ENCODE results near the gene SLC2A1. TPM values are rescaled to one million over a fixed set of nuclear protein-coding genes. Genes with fewer than 3 reads are reported as not detected.

Gene SLC2A1
- polyA plus RNA-seq, 2 donors = 70.3 to 115 TPM

DNA sequence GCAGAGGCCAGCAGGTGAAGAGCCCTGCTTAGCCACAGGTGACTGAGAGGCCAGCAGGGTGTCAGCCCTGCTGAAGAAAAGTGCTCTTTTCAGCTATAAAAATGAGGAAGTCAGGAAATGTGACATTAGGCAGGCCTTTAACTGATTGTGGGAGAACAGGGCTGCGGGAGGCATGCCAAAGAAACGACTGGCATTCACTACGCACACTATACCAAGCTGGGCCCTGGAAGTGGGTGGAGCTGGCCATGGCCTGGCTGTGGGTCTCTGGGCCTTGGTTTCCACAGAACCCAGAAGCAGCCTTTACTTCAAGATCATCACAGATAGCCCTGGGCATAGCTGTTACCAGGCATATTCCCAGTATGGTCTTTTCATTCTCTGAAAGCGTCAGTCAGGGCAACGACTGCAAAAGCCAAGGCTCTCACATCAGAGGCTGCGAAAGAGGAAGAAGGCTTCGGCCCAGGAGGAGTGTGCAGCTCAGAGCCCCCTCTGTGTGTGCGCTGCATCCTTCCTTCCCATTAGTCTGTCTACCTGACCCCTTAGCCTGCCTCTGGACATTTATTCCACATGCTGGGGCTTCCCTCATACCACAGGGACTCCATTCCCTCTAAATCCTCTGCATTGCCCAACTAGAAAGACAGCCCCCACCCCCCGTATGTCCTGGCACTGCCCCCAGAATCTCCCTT is 14.3 kb downstream of the SLC2A1 start:
- H3K4me3 ChIP-seq (ENCODE audit: low read depth in 1 of 2, low read length in 2 of 2) = no peak overlapping the region
- H3K4me1 ChIP-seq (ENCODE audit: control insufficient read depth in 2 of 2, insufficient read depth in 2 of 2, low read length in 1 of 2) = peaks cover 18 to 56% of the 10 kb centered on the region in 2 donors
- H3K36me3 ChIP-seq (ENCODE audit: control insufficient read depth in 2 of 2, insufficient read depth in 2 of 2, low read length in 1 of 2) = peaks cover 0 to 14% of the 10 kb centered on the region in 2 donors
- no peaks in the 10 kb centered on the region for H3K27me3 ChIP-seq (ENCODE audit: control insufficient read depth in 1 of 2, insufficient read depth in 2 of 2, low read length in 2 of 2)
- H3K9me3 ChIP-seq (ENCODE audit: control insufficient read depth in 2 of 2, insufficient read depth in 1 of 2, low read depth in 1 of 2, low read length in 1 of 2) = no peaks in the 10 kb centered on the region
- WGBS, 2 donors = 47 to 56% methylated on average over 9 of the region's 9 CpGs
- peak overlapping the region; percentile 88 to 99 for H3K27ac ChIP-seq (ENCODE audit: low read depth in 2 of 2, low read length in 1 of 2)

DNA sequence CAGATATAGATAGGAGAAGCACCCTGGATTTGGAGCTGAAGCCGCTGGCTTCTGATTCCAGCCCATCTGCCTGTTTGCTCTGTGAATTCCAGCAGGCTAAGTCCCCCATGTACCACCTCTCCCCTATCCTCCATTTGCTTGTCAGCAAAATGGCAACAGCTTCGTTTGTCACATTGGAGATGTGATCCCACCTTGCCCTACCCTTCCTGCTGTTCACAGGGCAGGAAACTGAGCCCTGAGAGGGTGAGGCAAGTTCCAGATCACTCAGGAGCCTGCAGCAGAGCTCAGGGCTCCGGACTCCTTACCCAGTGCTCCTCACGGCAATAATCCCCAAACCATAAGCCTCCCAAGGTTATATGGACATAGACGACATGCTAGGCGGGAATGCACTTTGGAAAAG is 14.9 kb downstream of the SLC2A1 start:
- peak overlapping the region; percentile 88 to 99 for H3K27ac ChIP-seq (ENCODE audit: low read depth in 2 of 2, low read length in 1 of 2)

DNA sequence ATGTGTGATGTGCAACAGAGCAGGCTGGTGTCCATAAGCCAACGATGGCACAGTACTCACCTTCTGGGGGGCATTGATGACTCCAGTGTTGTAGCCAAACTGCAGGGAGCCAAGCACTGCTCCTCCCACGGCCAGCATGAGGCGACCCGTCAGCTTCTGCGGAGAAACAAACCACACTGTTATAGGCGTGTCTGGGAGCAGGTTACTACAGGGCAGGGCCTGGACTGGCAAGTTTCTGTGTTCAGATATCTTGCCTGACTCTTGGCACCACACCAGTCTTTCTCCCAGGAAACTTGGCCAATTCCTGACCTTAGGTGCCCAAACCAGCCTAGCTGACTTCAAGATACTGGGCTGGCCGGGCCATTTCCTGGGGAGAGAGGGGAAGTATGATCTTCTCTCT is 15.5 kb downstream of the SLC2A1 start:
- H3K27me3 ChIP-seq (ENCODE audit: control insufficient read depth in 1 of 2, insufficient read depth in 2 of 2, low read length in 2 of 2) = no peaks in the 10 kb centered on the region
- H3K4me1 ChIP-seq (ENCODE audit: control insufficient read depth in 2 of 2, insufficient read depth in 2 of 2, low read length in 1 of 2) = peaks cover 16 to 63% of the 10 kb centered on the region in 2 donors
- WGBS, 2 donors = 23 to 46% methylated on average over 7 of the region's 7 CpGs
- H3K27ac ChIP-seq (ENCODE audit: low read depth in 2 of 2, low read length in 1 of 2) = peak overlapping the region; percentile 90 to 99
- H3K36me3 ChIP-seq (ENCODE audit: control insufficient read depth in 2 of 2, insufficient read depth in 2 of 2, low read length in 1 of 2) = peaks cover 0 to 13% of the 10 kb centered on the region in 2 donors
- peak overlapping the region in 1 of 2 donors; percentile 8 for H3K4me3 ChIP-seq (ENCODE audit: low read depth in 1 of 2, low read length in 2 of 2)
- no peaks in the 10 kb centered on the region for H3K9me3 ChIP-seq (ENCODE audit: control insufficient read depth in 2 of 2, insufficient read depth in 1 of 2, low read depth in 1 of 2, low read length in 1 of 2)

More for the DNA sequence above, 14.9 kb downstream of the SLC2A1 start:
- no peaks in the 10 kb centered on the region for H3K27me3 ChIP-seq (ENCODE audit: control insufficient read depth in 1 of 2, insufficient read depth in 2 of 2, low read length in 2 of 2)
- H3K4me1 ChIP-seq (ENCODE audit: control insufficient read depth in 2 of 2, insufficient read depth in 2 of 2, low read length in 1 of 2) = peaks cover 17 to 61% of the 10 kb centered on the region in 2 donors
- H3K9me3 ChIP-seq (ENCODE audit: control insufficient read depth in 2 of 2, insufficient read depth in 1 of 2, low read depth in 1 of 2, low read length in 1 of 2) = no peaks in the 10 kb centered on the region
- WGBS, 2 donors = 40 to 51% methylated on average over 6 of the region's 6 CpGs
- H3K4me3 ChIP-seq (ENCODE audit: low read depth in 1 of 2, low read length in 2 of 2) = peak overlapping the region in 1 of 2 donors; percentile 8
- peaks cover 0 to 14% of the 10 kb centered on the region in 2 donors for H3K36me3 ChIP-seq (ENCODE audit: control insufficient read depth in 2 of 2, insufficient read depth in 2 of 2, low read length in 1 of 2)

DNA sequence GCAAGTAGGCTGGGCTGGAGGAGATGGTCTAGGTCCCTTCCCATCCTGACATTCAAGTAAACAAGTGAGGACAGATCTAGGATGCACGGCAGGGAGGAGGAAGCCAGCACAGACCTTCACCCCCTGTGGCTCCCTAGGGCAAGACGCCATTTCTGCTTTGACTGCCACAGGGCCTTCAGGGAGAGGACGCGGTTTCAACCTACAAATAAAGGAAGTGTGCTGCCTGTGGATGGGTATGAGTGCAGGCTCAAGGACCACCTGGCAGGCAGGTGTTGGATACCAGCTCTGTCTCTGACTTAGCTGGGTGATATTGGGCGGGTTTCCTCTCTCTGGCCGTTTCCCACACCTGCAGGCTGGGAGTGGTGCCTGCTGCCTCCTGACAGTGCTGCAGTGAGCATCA is 16.2 kb downstream of the SLC2A1 start:
- no peaks in the 10 kb centered on the region for H3K9me3 ChIP-seq (ENCODE audit: control insufficient read depth in 2 of 2, insufficient read depth in 1 of 2, low read depth in 1 of 2, low read length in 1 of 2)
- no peaks in the 10 kb centered on the region for H3K27me3 ChIP-seq (ENCODE audit: control insufficient read depth in 1 of 2, insufficient read depth in 2 of 2, low read length in 2 of 2)
- H3K4me1 ChIP-seq (ENCODE audit: control insufficient read depth in 2 of 2, insufficient read depth in 2 of 2, low read length in 1 of 2) = peaks cover 12 to 63% of the 10 kb centered on the region in 2 donors
- no peak overlapping the region for H3K4me3 ChIP-seq (ENCODE audit: low read depth in 1 of 2, low read length in 2 of 2)
- peak overlapping the region; percentile 90 to 99 for H3K27ac ChIP-seq (ENCODE audit: low read depth in 2 of 2, low read length in 1 of 2)
- peaks cover 0 to 18% of the 10 kb centered on the region in 2 donors for H3K36me3 ChIP-seq (ENCODE audit: control insufficient read depth in 2 of 2, insufficient read depth in 2 of 2, low read length in 1 of 2)
- WGBS, 2 donors = 38 to 39% methylated on average over 6 of the region's 6 CpGs

DNA sequence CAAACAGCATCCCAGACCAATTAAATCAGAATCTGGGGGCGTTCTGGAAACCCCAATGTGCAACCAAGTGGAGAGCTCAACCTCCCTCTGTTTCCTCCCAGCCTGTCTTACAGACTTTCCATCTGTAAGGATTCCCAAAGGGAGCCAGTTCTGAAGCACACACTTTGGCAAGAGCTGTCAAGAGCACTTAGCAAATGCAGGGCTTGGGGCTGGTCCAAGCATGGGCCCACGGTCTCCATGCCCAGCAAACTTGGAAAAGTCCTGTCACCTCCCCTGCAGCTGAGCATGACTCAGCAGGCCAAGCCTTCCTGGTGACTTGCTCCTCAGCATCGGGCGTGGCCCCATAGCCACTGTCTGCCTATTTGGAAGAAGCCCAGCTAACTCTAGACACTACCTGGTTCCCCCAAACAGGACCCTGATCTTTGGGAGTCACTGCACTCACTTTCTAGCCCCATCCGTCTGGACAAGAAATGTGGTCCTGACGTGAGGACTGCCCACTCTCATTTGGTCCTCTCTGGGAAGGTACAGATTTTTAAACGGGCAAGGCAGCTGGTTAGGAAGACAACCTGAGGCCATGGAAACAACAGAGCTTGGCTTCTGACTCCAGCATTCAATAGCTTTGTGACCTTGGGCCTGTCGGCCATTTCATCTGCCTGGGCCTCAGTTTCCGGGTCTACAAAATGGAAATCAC is 16.9 kb downstream of the SLC2A1 start:
- Histone ChIP-seq H3K9me3 (ENCODE audit: control insufficient read depth in 2 of 2, insufficient read depth in 1 of 2, low read depth in 1 of 2, low read length in 1 of 2) (no peaks in the 10 kb centered on the region), H3K27me3 (ENCODE audit: control insufficient read depth in 1 of 2, insufficient read depth in 2 of 2, low read length in 2 of 2) (no peaks in the 10 kb centered on the region), H3K4me3 (ENCODE audit: low read depth in 1 of 2, low read length in 2 of 2) (no peak overlapping the region), H3K36me3 (ENCODE audit: control insufficient read depth in 2 of 2, insufficient read depth in 2 of 2, low read length in 1 of 2) (peaks cover 0 to 24% of the 10 kb centered on the region in 2 donors), H3K27ac (ENCODE audit: low read depth in 2 of 2, low read length in 1 of 2) (peak overlapping the region; percentile 90 to 99), H3K4me1 (ENCODE audit: control insufficient read depth in 2 of 2, insufficient read depth in 2 of 2, low read length in 1 of 2) (peaks cover 12 to 69% of the 10 kb centered on the region in 2 donors)
- 36 to 41% methylated on average over 9 of the region's 9 CpGs for WGBS, 2 donors

DNA sequence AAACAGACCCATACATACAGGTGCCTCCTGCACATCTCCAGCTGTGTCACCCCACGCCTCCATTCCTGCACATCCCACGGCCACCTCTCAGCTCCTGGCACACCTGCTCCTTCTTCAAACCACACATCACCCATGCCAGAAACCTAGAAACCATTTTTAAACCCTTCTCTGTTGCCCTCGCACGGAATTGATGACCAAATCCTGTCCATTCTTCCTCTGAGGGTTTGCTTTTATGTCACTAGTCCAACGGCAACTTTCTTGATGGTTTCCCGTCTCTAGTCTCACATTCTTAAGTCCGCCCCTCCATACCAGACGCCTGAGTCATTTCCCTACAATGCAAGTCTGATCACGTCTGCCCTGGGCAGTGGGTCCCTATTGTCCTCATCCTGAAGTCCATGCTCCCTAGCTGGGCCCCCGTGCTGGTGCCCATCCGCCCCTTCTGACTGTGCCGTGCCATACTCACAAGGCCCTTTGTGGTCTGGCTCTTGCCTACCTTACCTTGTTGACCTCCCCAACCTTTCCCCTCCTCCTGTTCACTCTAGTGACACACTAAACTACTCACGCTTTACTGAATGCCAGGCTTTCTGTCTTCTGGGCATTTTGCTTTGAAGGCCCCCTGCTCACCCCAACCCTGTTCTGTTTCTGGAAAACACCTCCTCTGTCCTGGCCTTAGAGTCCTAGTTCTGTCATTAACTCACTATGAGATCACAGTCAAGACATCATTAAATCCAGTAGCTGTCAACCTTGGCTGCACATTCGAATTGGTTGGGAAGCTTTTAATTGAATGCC is 17.6 kb downstream of the SLC2A1 start:
- Histone ChIP-seq H3K4me3 (ENCODE audit: low read depth in 1 of 2, low read length in 2 of 2) (no peak overlapping the region), H3K27me3 (ENCODE audit: control insufficient read depth in 1 of 2, insufficient read depth in 2 of 2, low read length in 2 of 2) (no peaks in the 10 kb centered on the region), H3K9me3 (ENCODE audit: control insufficient read depth in 2 of 2, insufficient read depth in 1 of 2, low read depth in 1 of 2, low read length in 1 of 2) (no peaks in the 10 kb centered on the region), H3K36me3 (ENCODE audit: control insufficient read depth in 2 of 2, insufficient read depth in 2 of 2, low read length in 1 of 2) (peaks cover 0 to 26% of the 10 kb centered on the region in 2 donors), H3K4me1 (ENCODE audit: control insufficient read depth in 2 of 2, insufficient read depth in 2 of 2, low read length in 1 of 2) (peaks cover 17 to 75% of the 10 kb centered on the region in 2 donors), H3K27ac (ENCODE audit: low read depth in 2 of 2, low read length in 1 of 2) (peak overlapping the region; percentile 90 to 99)
- 38 to 52% methylated on average over 14 of the region's 14 CpGs for WGBS, 2 donors

DNA sequence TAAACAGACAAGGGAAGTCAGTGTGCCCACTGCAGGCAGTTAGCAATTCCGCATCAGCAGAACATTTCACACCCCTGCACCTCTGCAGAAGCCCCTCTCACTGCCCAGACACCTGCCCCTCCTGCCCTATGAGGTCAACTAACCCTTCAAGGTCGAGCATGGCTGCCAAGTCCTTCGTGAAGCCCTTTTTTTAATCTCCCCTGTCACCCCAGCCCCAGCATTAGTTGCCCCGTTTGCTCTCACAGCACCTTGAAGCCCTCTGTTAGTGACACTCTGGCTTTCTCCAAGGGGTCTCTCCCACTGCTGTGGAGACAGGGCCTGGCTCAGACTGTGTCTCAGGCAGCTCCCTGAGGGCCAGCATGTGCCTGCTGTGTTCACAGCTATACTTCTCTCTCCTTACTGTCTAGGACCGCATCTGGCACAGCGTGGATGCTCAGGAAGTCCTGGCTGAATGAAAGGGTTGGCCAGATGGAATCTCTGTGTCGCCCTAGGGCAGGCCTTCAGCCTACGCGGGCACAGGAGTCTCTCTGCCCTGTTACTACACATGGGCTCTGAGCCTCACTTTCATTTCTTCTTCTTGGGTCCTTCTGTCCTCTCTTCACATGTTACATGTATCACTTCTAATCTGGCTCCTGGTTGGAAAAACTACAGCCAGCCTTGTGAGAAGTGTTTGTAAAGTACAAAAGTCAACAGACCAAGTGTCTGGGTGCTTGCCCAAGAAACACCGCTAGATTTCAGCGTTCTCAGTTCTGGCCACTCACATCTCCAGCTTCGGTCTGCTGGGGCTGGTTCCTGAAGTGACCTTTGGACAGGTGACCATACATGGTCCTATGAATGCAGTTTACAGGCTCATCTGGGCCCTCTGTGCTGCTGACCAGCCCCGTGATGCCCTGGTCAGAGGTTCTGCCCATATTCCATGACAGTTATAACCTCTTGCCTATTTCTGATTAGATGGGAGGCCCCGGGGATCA is 19.7 kb downstream of the SLC2A1 start:
- H3K27ac ChIP-seq (ENCODE audit: low read depth in 2 of 2, low read length in 1 of 2) = peak overlapping the region; percentile 90 to 97
- no peaks in the 10 kb centered on the region for H3K27me3 ChIP-seq (ENCODE audit: control insufficient read depth in 1 of 2, insufficient read depth in 2 of 2, low read length in 2 of 2)
- 55 to 69% methylated on average over 14 of the region's 14 CpGs for WGBS, 2 donors
- H3K9me3 ChIP-seq (ENCODE audit: control insufficient read depth in 2 of 2, insufficient read depth in 1 of 2, low read depth in 1 of 2, low read length in 1 of 2) = no peaks in the 10 kb centered on the region
- H3K36me3 ChIP-seq (ENCODE audit: control insufficient read depth in 2 of 2, insufficient read depth in 2 of 2, low read length in 1 of 2) = peaks cover 0 to 34% of the 10 kb centered on the region in 2 donors
- no peak overlapping the region for H3K4me3 ChIP-seq (ENCODE audit: low read depth in 1 of 2, low read length in 2 of 2)
- H3K4me1 ChIP-seq (ENCODE audit: control insufficient read depth in 2 of 2, insufficient read depth in 2 of 2, low read length in 1 of 2) = peaks cover 18 to 82% of the 10 kb centered on the region in 2 donors

DNA sequence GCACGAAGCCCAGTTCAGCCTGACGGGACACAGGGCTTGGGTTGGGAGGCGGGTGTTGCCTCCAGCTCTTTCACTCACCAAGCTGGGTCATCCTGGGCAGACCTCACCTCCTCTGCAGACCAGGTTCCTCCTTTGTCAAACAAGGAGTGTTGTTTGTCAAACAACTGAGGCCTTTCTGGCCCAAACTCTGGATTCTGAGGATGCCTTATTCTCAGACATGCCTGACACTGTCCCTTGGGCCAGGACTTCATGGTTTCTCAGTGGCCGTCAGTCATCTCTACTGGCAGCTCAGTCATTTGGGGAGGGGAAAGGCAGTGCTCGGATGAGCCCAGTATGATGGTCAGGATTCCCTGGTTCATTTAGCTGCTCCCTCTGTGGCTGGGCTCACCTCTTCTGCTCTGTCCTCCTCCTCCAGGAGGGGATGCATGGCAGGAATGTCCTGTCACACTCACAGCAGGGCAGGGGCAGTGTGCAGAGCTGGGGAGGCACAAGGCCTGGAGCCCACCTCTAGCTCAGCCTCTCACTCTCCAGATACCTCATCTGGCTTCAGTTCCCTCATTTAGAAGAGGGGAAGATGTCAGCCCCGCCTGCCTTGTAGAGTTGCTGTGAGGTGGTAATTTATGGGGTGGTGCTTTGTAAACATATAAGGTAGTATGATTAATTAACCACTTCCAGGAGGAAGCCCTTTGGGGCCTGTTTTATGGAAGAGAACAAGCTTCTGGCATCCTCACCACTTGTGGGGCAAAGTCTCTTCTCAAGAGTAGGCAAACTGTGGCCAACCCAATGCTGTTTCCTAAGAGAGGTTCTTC is 20.6 kb downstream of the SLC2A1 start:
- Histone ChIP-seq H3K4me1 (ENCODE audit: control insufficient read depth in 2 of 2, insufficient read depth in 2 of 2, low read length in 1 of 2) (peaks cover 18 to 82% of the 10 kb centered on the region in 2 donors), H3K9me3 (ENCODE audit: control insufficient read depth in 2 of 2, insufficient read depth in 1 of 2, low read depth in 1 of 2, low read length in 1 of 2) (no peaks in the 10 kb centered on the region), H3K36me3 (ENCODE audit: control insufficient read depth in 2 of 2, insufficient read depth in 2 of 2, low read length in 1 of 2) (peaks cover 0 to 38% of the 10 kb centered on the region in 2 donors), H3K4me3 (ENCODE audit: low read depth in 1 of 2, low read length in 2 of 2) (no peak overlapping the region), H3K27ac (ENCODE audit: low read depth in 2 of 2, low read length in 1 of 2) (peak overlapping the region; percentile 90 to 97), H3K27me3 (ENCODE audit: control insufficient read depth in 1 of 2, insufficient read depth in 2 of 2, low read length in 2 of 2) (no peaks in the 10 kb centered on the region)
- 53 to 72% methylated on average over 6 of the region's 6 CpGs for WGBS, 2 donors

All from esophagus (tissue), 2 donors.